ENCODE results near the gene ANKLE1. TPM values are rescaled to one million over a fixed set of nuclear protein-coding genes. Genes with fewer than 3 reads are reported as not detected.

ANKLE1 gene
- total and polyA plus RNA-seq, 5 donors = 0.11 to 0.53 (median 0.20) TPM

DNA sequence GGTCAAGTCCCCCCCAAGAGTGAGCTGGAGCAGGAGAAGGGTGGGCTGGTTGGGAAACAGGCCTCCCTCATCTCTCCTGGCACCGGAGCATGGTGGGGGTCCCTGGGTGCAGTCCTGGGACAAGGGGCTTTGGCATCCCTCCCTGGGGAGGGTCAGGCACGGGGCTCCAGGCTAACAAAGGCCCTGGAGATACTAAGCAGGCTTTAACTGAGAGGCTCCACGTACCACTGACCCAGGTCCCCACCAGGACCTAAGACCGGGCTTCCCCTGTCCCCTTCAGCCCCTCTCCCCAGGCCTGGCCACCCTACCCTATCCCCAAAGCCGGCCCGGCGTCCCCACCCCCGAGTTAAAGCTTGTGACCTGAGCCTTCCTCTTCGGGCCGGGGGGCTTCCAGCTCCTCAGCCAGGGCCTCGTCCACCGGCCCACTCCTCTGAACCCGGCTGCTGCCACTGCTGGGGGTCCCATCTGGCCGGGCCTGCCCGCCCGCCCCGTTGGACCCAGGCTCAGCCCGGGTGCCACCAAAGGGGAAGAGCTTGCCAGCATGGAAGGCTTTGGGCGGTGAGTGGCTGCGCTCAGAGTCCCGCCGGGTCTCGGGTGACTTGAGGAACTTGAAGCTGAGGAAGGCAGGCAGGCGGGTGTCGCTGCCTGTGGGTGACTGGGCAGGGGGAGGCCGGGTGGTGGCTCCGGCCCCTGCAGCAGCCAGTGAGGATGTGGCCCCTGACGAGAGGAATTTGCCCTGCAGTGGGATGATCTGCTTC, 42.8 kb downstream of the ANKLE1 start:
- intact Hi-C loops (cut with DNase I) = no loop called here
- DNase-seq (no peak), ATAC-seq (no peak)
- no peak overlapping the region for H3K4me3 ChIP-seq (ENCODE audit: low read length)
- H3K27me3 ChIP-seq (ENCODE audit: control insufficient read depth, insufficient read depth) = no peaks in the 10 kb centered on the region
- WGBS = 91% methylated on average over 28 of the region's 28 CpGs
- no peak overlapping the region for H3K27ac ChIP-seq (ENCODE audit: low read length)
- no peaks in the 10 kb centered on the region for H3K4me1 ChIP-seq (ENCODE audit: control insufficient read depth, insufficient read depth, low read length)
- no peaks in the 10 kb centered on the region for H3K9me3 ChIP-seq (ENCODE audit: control insufficient read depth, low read length)

DNA sequence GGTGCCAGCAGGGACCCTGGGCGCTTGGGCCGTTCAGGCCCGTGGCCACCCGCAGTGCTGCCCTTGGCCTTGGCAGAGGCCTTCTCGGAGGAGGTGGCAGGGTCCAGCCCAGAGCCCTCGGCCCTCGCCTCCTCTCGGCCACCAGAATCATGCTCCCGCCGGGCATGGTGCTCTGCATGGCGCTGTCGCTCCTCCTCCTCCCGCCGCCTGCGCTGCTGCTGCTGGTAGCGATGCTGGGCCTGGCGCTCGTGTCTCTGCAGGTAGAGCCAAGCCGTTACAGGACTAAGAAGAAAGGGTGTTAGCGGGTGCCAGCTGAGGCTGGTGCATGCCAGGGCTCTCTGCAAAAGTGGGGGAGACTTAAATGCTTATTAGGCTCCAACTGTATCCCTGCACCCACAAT, 43.4 kb downstream of the ANKLE1 start:
- 96% methylated on average over 20 of the region's 20 CpGs for WGBS
- Histone ChIP-seq H3K27ac (ENCODE audit: low read length) (no peak overlapping the region), H3K9me3 (ENCODE audit: control insufficient read depth, low read length) (no peaks in the 10 kb centered on the region), H3K27me3 (ENCODE audit: control insufficient read depth, insufficient read depth) (no peaks in the 10 kb centered on the region), H3K4me1 (ENCODE audit: control insufficient read depth, insufficient read depth, low read length) (no peaks in the 10 kb centered on the region), H3K4me3 (ENCODE audit: low read length) (no peak overlapping the region)
- DNase-seq (no peak), ATAC-seq (no peak)
- intact Hi-C loops (cut with DNase I) = no loop called here

GRCh38 chr19:17325881-17326594, 44.3 kb downstream of the ANKLE1 start:
- intact Hi-C loops (cut with DNase I) = no loop called here
- no peak overlapping the region for H3K4me3 ChIP-seq (ENCODE audit: low read length)
- WGBS = 68% methylated on average over 17 of the region's 17 CpGs
- H3K27me3 ChIP-seq (ENCODE audit: control insufficient read depth, insufficient read depth) = no peaks in the 10 kb centered on the region
- H3K4me1 ChIP-seq (ENCODE audit: control insufficient read depth, insufficient read depth, low read length) = no peaks in the 10 kb centered on the region
- DNase-seq (peak; percentile 80 to 93 (median 86)), ATAC-seq (peak in 1 of 2 donors; percentile 38)
- no peaks in the 10 kb centered on the region for H3K9me3 ChIP-seq (ENCODE audit: control insufficient read depth, low read length)
- H3K27ac ChIP-seq (ENCODE audit: low read length) = no peak overlapping the region

DNA sequence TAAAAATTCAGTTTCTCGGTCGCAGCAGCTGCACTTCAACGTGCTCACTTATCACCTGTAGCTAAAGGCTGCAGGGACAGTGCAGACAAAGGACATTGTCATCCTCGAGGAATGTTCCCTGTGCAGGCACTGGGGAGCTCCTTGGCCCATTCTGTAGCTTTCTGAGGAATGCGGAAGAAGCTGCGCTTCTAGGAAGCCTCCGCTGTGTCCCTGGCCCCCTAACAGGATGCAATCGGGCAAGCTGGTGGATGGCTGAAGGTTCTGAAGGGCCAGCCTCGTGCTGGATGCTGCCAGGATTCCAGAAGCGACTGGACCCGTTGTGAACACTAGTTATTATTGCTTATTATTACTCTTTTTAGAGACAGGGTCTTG, 44.9 kb downstream of the ANKLE1 start:
- ATAC-seq (no peak), DNase-seq (peak in 1 of 3 donors; percentile 65)
- no peak overlapping the region for H3K4me3 ChIP-seq (ENCODE audit: low read length)
- no peaks in the 10 kb centered on the region for H3K27me3 ChIP-seq (ENCODE audit: control insufficient read depth, insufficient read depth)
- no peaks in the 10 kb centered on the region for H3K9me3 ChIP-seq (ENCODE audit: control insufficient read depth, low read length)
- no peak overlapping the region for H3K27ac ChIP-seq (ENCODE audit: low read length)
- 69% methylated on average over 11 of the region's 11 CpGs for WGBS
- intact Hi-C loops (cut with DNase I) = no loop called here
- no peaks in the 10 kb centered on the region for H3K4me1 ChIP-seq (ENCODE audit: control insufficient read depth, insufficient read depth, low read length)

- no peaks in the 10 kb centered on the region for H3K9me3 ChIP-seq (ENCODE audit: control insufficient read depth, low read length)
- DNase-seq = no peak
- ATAC-seq = no peak
- 93% methylated on average over 27 of the region's 27 CpGs for WGBS
- no peaks in the 10 kb centered on the region for H3K4me1 ChIP-seq (ENCODE audit: control insufficient read depth, insufficient read depth, low read length)
- no peak overlapping the region for H3K4me3 ChIP-seq (ENCODE audit: low read length)
- no peak overlapping the region for H3K27ac ChIP-seq (ENCODE audit: low read length)
- no peaks in the 10 kb centered on the region for H3K27me3 ChIP-seq (ENCODE audit: control insufficient read depth, insufficient read depth)
- intact Hi-C loops (cut with DNase I) = no loop called here
Observed at GRCh38 chr19:17327068-17327653, 45.5 kb downstream of the ANKLE1 start.

DNA sequence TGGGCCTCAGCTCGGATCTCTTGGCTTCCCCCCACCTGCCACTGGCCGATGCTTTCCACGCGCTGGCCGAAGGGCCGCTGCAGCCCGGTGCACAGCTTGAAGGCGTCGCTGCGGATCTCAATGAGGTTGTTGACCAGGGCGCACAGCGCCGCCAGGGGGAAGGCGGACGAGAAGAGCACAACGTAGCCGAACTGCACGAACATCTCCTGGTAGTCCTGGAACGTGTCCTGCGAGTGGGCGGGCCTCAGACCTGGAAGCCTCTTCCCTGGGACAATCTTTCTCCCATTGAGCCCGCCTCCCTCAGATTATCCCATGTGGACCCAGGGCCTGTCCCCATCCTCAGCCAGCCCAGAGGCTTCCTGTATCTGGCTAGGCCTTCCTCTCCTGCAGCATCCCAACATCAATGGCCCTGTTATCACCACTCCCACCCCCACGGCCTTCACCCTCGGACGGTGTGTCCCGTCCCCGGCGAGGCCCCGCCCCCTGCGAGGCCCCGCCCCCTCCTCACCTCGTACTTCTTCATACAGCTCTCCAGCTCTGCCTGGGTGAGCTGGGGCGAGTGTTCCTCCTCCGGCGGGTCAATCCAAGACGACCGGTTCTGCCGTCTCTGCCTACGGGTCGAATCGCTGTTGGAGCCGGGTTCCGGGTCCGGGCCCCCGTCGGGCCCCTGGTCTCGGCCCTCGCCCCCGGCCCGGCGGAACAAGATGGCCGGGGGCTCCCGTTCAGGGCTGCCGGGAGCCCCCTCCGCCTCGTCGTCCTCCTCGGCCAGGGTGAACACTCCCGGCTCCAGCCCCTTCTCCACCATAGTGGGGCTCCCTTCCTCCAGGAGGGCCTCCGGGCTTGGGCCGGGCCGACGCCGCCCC, 46.2 kb downstream of the ANKLE1 start:
- 36% methylated on average over 64 of the region's 64 CpGs for WGBS
- no peaks in the 10 kb centered on the region for H3K27me3 ChIP-seq (ENCODE audit: control insufficient read depth, insufficient read depth)
- intact Hi-C loops (cut with DNase I) = no loop called here
- H3K4me1 ChIP-seq (ENCODE audit: control insufficient read depth, insufficient read depth, low read length) = no peaks in the 10 kb centered on the region
- no peaks in the 10 kb centered on the region for H3K9me3 ChIP-seq (ENCODE audit: control insufficient read depth, low read length)
- H3K4me3 ChIP-seq (ENCODE audit: low read length) = peak overlapping the region; percentile 20
- peak; percentile 27 to 69 for ATAC-seq
- no peak overlapping the region for H3K27ac ChIP-seq (ENCODE audit: low read length)
- DNase-seq = peak; percentile 71 to 80 (median 79)

DNA sequence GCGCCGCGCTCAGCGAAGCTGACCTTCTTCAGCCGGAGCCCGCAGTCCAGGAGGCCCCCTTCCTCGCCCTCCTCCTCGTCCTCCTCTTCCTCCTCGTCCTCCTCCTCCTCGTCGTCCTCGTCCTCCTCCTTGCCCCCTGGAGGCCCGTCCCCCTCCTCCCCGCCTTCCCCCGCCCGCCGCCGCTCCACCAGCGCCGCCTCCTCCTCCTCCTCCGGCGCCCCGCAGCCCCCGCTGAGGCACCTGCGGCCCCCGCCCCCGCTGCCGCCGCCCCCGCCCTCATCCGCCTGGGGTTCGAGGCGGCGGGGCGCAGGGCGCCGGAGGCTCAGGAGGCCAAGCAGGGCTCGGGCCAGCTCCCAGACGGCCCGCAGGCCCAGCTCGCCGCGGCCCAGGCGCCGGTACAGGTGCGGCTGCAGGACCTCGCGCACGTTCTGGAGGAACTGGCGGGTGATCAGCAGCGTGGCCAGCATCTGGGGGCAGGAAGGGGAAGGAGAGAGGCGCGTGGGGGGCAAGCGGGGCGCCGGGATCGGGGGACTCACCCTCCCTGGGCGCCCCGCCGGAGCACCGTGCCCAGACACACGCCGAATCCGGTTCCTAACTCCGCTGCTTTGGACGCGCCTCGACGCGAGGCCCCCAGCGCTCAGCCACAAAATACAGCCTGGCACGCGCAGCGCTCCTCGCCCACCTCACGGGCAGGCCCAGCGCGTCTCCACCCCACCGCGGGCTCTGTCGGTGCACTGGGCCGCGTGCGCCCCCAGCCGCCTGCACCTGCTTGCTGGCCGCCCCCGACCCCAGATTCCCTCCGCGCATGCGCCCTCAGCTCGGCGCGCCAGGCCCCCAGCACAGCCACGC, 47.0 kb downstream of the ANKLE1 start:
- no peak for DNase-seq
- no peak for ATAC-seq
- WGBS = 22% methylated on average over 94 of the region's 94 CpGs
- Histone ChIP-seq H3K9me3 (ENCODE audit: control insufficient read depth, low read length) (no peaks in the 10 kb centered on the region), H3K4me1 (ENCODE audit: control insufficient read depth, insufficient read depth, low read length) (peaks cover under 1% of the 10 kb centered on the region), H3K27me3 (ENCODE audit: control insufficient read depth, insufficient read depth) (no peaks in the 10 kb centered on the region), H3K4me3 (ENCODE audit: low read length) (peak overlapping the region; percentile 20), H3K27ac (ENCODE audit: low read length) (no peak overlapping the region)
- intact Hi-C loops (cut with DNase I) = no loop called here

DNA sequence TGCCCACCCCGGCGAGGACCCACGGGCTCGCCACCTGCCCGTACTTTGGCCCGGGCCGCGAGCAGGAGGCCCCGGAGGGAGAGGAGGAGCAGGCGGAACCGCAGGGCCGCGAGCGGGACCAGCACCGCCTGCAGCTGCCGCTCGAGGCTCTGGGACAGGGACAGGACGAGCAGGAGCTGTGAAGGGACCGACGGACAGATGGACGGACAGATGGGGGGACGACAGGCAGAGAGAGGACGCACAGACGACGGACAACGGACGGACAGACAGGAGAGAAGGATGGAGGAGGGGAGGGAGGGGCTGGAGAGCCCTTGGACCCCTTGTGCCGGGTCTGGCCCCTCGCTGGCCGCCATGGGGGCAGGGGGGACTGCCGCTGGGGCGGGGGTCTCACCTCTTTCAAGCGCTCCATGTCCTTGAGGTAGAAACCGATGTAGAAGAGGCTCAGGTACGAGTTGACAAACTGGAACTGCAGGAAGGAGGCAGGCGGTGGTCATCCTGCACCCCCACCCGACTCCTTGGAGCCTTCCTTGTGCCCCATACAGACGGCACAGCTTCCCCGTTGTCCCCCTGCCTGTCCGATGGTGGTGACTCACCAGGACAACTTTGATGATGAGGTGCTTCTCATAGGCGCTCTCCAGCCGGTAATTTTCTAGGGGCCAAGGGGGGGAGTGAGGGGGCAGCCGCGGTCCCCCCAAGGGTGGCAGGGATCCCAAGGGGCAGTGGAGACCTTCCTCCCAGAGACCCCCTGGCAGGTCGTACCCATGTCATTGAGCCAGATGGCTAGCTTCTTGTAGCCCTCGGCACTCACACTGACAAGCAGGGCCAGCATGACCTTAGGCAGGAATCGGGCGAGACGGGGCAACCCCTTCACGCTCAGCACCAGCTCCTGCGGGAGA, 47.9 kb downstream of the ANKLE1 start:
- no peak overlapping the region for H3K4me3 ChIP-seq (ENCODE audit: low read length)
- 70% methylated on average over 51 of the region's 51 CpGs for WGBS
- H3K27ac ChIP-seq (ENCODE audit: low read length) = no peak overlapping the region
- H3K9me3 ChIP-seq (ENCODE audit: control insufficient read depth, low read length) = no peaks in the 10 kb centered on the region
- DNase-seq = peak in 1 of 3 donors; percentile 15
- no peak for ATAC-seq
- peaks cover 3% of the 10 kb centered on the region for H3K4me1 ChIP-seq (ENCODE audit: control insufficient read depth, insufficient read depth, low read length)
- intact Hi-C loops (cut with DNase I) = no loop called here
- no peaks in the 10 kb centered on the region for H3K27me3 ChIP-seq (ENCODE audit: control insufficient read depth, insufficient read depth)

DNA sequence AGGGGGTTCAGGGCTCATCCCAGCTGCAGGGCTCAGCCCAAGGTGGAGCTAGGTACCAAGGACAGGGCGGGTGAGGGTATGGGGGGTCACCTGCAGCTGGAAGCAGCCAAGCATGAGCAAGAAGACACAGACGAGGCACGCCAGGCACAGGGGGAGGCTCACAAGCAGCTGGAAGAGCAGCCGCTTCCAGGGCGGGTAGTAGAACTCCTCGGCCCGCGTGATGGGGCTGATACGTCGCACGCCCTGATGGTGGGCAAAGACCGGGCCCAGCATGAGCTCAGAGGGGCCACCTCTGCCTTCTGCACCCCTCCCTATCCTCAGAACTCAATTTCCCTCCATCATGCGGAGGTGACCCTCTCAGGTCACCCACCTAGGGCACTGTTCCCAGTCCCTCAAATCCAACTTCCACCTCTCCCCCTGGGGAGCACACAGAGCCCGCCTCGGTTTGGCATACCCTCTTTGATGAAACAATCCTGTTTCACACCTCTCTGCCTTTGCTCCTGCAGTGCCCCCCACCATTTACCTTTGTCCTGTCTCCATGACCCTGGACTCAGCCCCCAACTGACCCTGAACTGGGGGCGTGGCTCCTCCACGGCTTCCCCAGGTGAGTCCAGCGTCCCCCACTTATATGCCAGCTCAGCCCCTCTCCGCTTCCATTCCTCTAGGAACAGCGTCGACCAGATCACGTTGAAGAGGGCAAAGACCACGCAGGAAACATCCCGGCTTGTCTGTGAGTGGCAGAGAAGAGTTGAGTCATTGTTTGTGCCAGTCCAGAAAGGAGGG, 48.8 kb downstream of the ANKLE1 start:
- 94% methylated on average over 24 of the region's 24 CpGs for WGBS
- H3K4me1 ChIP-seq (ENCODE audit: control insufficient read depth, insufficient read depth, low read length) = peaks cover 3% of the 10 kb centered on the region
- no peak overlapping the region for H3K4me3 ChIP-seq (ENCODE audit: low read length)
- intact Hi-C loops (cut with DNase I) = no loop called here
- DNase-seq (peak in 1 of 3 donors; percentile 8), ATAC-seq (no peak)
- no peaks in the 10 kb centered on the region for H3K9me3 ChIP-seq (ENCODE audit: control insufficient read depth, low read length)
- no peak overlapping the region for H3K27ac ChIP-seq (ENCODE audit: low read length)
- no peaks in the 10 kb centered on the region for H3K27me3 ChIP-seq (ENCODE audit: control insufficient read depth, insufficient read depth)
